ENCODE results near the gene SORCS2.

SORCS2 gene

GRCh38 chr4:7187168-7187535 lies 5.2 kb upstream of the SORCS2 start:
- no peak for DNase-seq

- DNase-seq = no peak
Observed at GRCh38 chr4:7187691-7188090, 4.6 kb upstream of the SORCS2 start.

GRCh38 chr4:7189066-7189465 lies 3.3 kb upstream of the SORCS2 start:
- no peak for DNase-seq

- DNase-seq = no peak
Observed at GRCh38 chr4:7189475-7190277, 2.7 kb upstream of the SORCS2 start.

- no peak for DNase-seq
Observed at GRCh38 chr4:7190278-7190594, 2.1 kb upstream of the SORCS2 start.

GRCh38 chr4:7190691-7191545 lies 1.4 kb upstream of the SORCS2 start:
- DNase-seq = no peak

- no peak for DNase-seq
Observed at GRCh38 chr4:7191546-7192251, 639 bp upstream of the SORCS2 start.

- DNase-seq = no peak
Observed at GRCh38 chr4:7193030-7193958, 956 bp downstream of the SORCS2 start.

GRCh38 chr4:7194251-7195140 lies 2.2 kb downstream of the SORCS2 start:
- no peak for DNase-seq

- no peak for DNase-seq
Observed at GRCh38 chr4:7195141-7195515, 2.8 kb downstream of the SORCS2 start.

- DNase-seq = no peak
Observed at GRCh38 chr4:7195546-7196287, 3.4 kb downstream of the SORCS2 start.

GRCh38 chr4:7196288-7196651 lies 3.9 kb downstream of the SORCS2 start:
- DNase-seq = no peak

- DNase-seq = no peak
Observed at GRCh38 chr4:7196736-7197135, 4.4 kb downstream of the SORCS2 start.

- DNase-seq = no peak
Observed at GRCh38 chr4:7197910-7198309, 5.6 kb downstream of the SORCS2 start.

GRCh38 chr4:7198440-7199128 lies 6.2 kb downstream of the SORCS2 start:
- no peak for DNase-seq

GRCh38 chr4:7199129-7199725 lies 6.9 kb downstream of the SORCS2 start:
- DNase-seq = no peak

- DNase-seq = no peak
Observed at GRCh38 chr4:7199771-7200441, 7.6 kb downstream of the SORCS2 start.

- DNase-seq = no peak
Observed at GRCh38 chr4:7200801-7201200, 8.5 kb downstream of the SORCS2 start.
